Smooth muscle cell (in vitro differentiated cells): ENCODE data around the gene OXA1L. TPM values are rescaled to one million over a fixed set of nuclear protein-coding genes. Genes with fewer than 3 reads are reported as not detected.
"Not testable (repeated sequence)": the region's sequence is repeated elsewhere in the genome, so short reads cannot be mapped to it uniquely, and the experiment has no call there.

Experiments
- DNase-seq: peaks from one replicate; lab custom pipeline; 2025; ENCODE audit not compliant: unreplicated experiment; lab: John Stamatoyannopoulos, UW
- H2AFZ ChIP-seq: fragments of 200-600 bp; sonication (generic); 2 replicates; pipeline ENCODE4 v1.6.0; 2016; ENCODE audit warnings: antibody characterized with exemption, low read depth, mild to moderate bottlenecking
- H3F3A ChIP-seq: fragments of 200-600 bp; sonication (generic); 2 replicates; pipeline ENCODE4 v1.6.0; 2017; ENCODE audit warnings: antibody characterized with exemption, low read depth
- H3K27ac ChIP-seq: fragments of 200-600 bp; sonication (generic); 2 replicates; pipeline ENCODE4 v1.5.1; 2016; ENCODE audit warnings: low read depth, mild to moderate bottlenecking
- H3K27me3 ChIP-seq: fragments of 200-600 bp; sonication (generic); 2 replicates; pipeline ENCODE4 v1.6.1; 2016; ENCODE audit warnings: low read depth, mild to moderate bottlenecking
- H3K36me3 ChIP-seq: fragments of 200-600 bp; sonication (generic); 2 replicates; pipeline ENCODE4 v1.5.1; 2016; ENCODE audit warnings: low read depth
- H3K4me1 ChIP-seq: fragments of 200-600 bp; sonication (generic); 2 replicates; pipeline ENCODE4 v1.5.1; 2016; ENCODE audit warnings: low read depth
- H3K4me2 ChIP-seq: fragments of 200-600 bp; sonication (generic); 2 replicates; pipeline ENCODE4 v1.6.0; 2016; ENCODE audit warnings: mild to moderate bottlenecking
- H3K4me3 ChIP-seq: fragments of 200-600 bp; sonication (generic); 2 replicates; pipeline ENCODE4 v1.5.1; 2016; ENCODE audit warnings: mild to moderate bottlenecking
- H3K79me2 ChIP-seq: fragments of 200-600 bp; sonication (generic); 2 replicates; pipeline ENCODE4 v1.6.0; 2016; ENCODE audit warnings: low read depth, mild to moderate bottlenecking
- H3K9ac ChIP-seq: fragments of 200-600 bp; sonication (generic); 2 replicates; pipeline ENCODE4 v1.6.0; 2016; ENCODE audit warnings: low read depth
- H3K9me3 ChIP-seq: fragments of 200-600 bp; sonication (generic); replicated peaks from 2 replicates; pipeline ENCODE4 v1.5.1; 2016; ENCODE audit warnings: low read depth
- H4K20me1 ChIP-seq: fragments of 200-600 bp; sonication (generic); 2 replicates; pipeline ENCODE4 v1.6.0; 2016; ENCODE audit warnings: low read depth
- CTCF ChIP-seq: fragments of 200-600 bp; sonication (generic); IDR thresholded peaks from 2 replicates; pipeline ENCODE4 v1.5.1; 2017; ENCODE audit warnings: borderline replicate concordance, mild to moderate bottlenecking, antibody characterized with exemption; ENCODE audit not compliant: insufficient read depth, poor library complexity, severe bottlenecking
- WGBS: methylation state at CpG from one replicate; pipeline ENCODE4 v1.1.7; 2016; ENCODE audit warnings: low lambda C conversion rate; 5-methylcytosine and 5-hydroxymethylcytosine counted together
- polyA plus RNA-seq: library from polyadenylated mRNA; unstranded; fragments of >200 nt; fragmentation: Nextera tagmentation; extraction: Ambion mirVana; gene quantifications from 2 replicates; pipeline ENCODE4 v1.2.1, GENCODE V29; 2016
- total RNA-seq: library from RNA; depleted of rRNA; stranded (reverse); fragments of >200 nt; gene quantifications from 2 replicates; pipeline ENCODE4 v1.2.3, GENCODE V29; 2014

The OXA1L gene
- total and polyA plus RNA-seq, 2 experiments from 2014 or later: 55.9 to 93.8 TPM

- no peaks in the 10 kb centered on the region for H4K20me1 ChIP-seq
- no peaks in the 10 kb centered on the region for H3K9me3 ChIP-seq
- H3K27me3 ChIP-seq: no peaks in the 10 kb centered on the region
- H3K9ac ChIP-seq: no peak overlapping the region
- H3K36me3 ChIP-seq: no peaks in the 10 kb centered on the region
- no peak for DNase-seq
- H2AFZ ChIP-seq: no peak overlapping the region
- H3F3A ChIP-seq: no peaks in the 10 kb centered on the region
- no peaks in the 10 kb centered on the region for H3K4me1 ChIP-seq
- TF ChIP-seq CTCF: no peak
- no peak overlapping the region for H3K4me3 ChIP-seq
- 47% methylated on average over 2 of the region's 2 CpGs for WGBS
- H3K27ac ChIP-seq: no peak overlapping the region
- H3K4me2 ChIP-seq: no peak overlapping the region
- H3K79me2 ChIP-seq: no peaks in the 10 kb centered on the region
Measured at GRCh38 chr14:22733829-22734228, 32.7 kb upstream of the OXA1L start.

- no peak for TF ChIP-seq CTCF
- WGBS: 71% methylated on average over 2 of the region's 2 CpGs
Measured at GRCh38 chr14:22735096-22735495, 31.4 kb upstream of the OXA1L start.

GRCh38 chr14:22736384-22736783, 30.1 kb upstream of the OXA1L start:
- not testable (repeated sequence) for H3K79me2 ChIP-seq, H3K27me3 ChIP-seq, H3K9me3 ChIP-seq, H3F3A ChIP-seq, H3K9ac ChIP-seq, H4K20me1 ChIP-seq, H3K4me1 ChIP-seq, H3K36me3 ChIP-seq, DNase-seq, H2AFZ ChIP-seq, H3K4me2 ChIP-seq, H3K27ac ChIP-seq, H3K4me3 ChIP-seq
- 93% methylated on average over 12 of the region's 14 CpGs for WGBS

More at GRCh38 chr14:22735096-22735495, 31.4 kb upstream of the OXA1L start:
- no peaks in the 10 kb centered on the region for H3K4me1 ChIP-seq
- H3K27me3 ChIP-seq: no peaks in the 10 kb centered on the region
- no peaks in the 10 kb centered on the region for H4K20me1 ChIP-seq
- H3K79me2 ChIP-seq: no peaks in the 10 kb centered on the region
- H3K9ac ChIP-seq: no peak overlapping the region
- no peaks in the 10 kb centered on the region for H3K9me3 ChIP-seq
- no peak overlapping the region for H3K4me3 ChIP-seq
- H3K27ac ChIP-seq: no peak overlapping the region
- H2AFZ ChIP-seq: no peak overlapping the region
- no peaks in the 10 kb centered on the region for H3F3A ChIP-seq
- DNase-seq: no peak
- no peaks in the 10 kb centered on the region for H3K36me3 ChIP-seq
- H3K4me2 ChIP-seq: no peak overlapping the region

- Histone ChIP-seq H3K79me2 (no peaks in the 10 kb centered on the region), H3K27ac (no peak overlapping the region), H3K36me3 (no peaks in the 10 kb centered on the region), H3K9ac (no peak overlapping the region), H2AFZ (no peak overlapping the region), H4K20me1 (no peaks in the 10 kb centered on the region), H3K9me3 (no peaks in the 10 kb centered on the region), H3K4me1 (no peaks in the 10 kb centered on the region), H3K4me2 (no peak overlapping the region), H3F3A (no peaks in the 10 kb centered on the region), H3K4me3 (no peak overlapping the region), H3K27me3 (no peaks in the 10 kb centered on the region)
- 89% methylated on average over 1 of the region's 1 CpG for WGBS
- TF ChIP-seq CTCF: no peak
- no peak for DNase-seq
Measured at GRCh38 chr14:22737052-22737451, 29.4 kb upstream of the OXA1L start.
